Measurements from ENCODE around the gene USP17L19. TPM values are rescaled to one million over a fixed set of nuclear protein-coding genes. Genes with fewer than 3 reads are reported as not detected.
"Not testable (repeated sequence)": the region's sequence is repeated elsewhere in the genome, so short reads cannot be mapped to it uniquely, and the experiment has no call there.

USP17L19 gene
- total RNA-seq (2014; rRNA removed; shearing (Covaris generic)) = not detected in 2 replicates

- not testable (repeated sequence) for DNase-seq (ENCODE audit: low spot score)
Measured at GRCh38 chr4:9253078-9253477, at the start of gene USP17L19. USP17L19 (plus strand) TSS chr4:9253378; CDS start chr4:9253378, 0 bp downstream.

- DNase-seq (ENCODE audit: low spot score) = not testable (repeated sequence)
Measured at GRCh38 chr4:9210357-9210756, 42.8 kb upstream of the USP17L19 start, which contains the start of gene USP17L10. USP17L10 (plus strand) TSS chr4:9210657; CDS start chr4:9210657, 0 bp downstream.

GRCh38 chr4:9214701-9215100, 38.5 kb upstream of the USP17L19 start:
- not testable (repeated sequence) for DNase-seq (ENCODE audit: low spot score)

GRCh38 chr4:9215105-9215504, 38.1 kb upstream of the USP17L19 start, which contains the start of gene USP17L11:
USP17L11 (plus strand) TSS chr4:9215405; CDS start chr4:9215405, 0 bp downstream.
- DNase-seq (ENCODE audit: low spot score) = not testable (repeated sequence)

GRCh38 chr4:9219852-9220251, 33.3 kb upstream of the USP17L19 start, which contains the start of gene USP17L12:
USP17L12 (plus strand) TSS chr4:9220152; CDS start chr4:9220152, 0 bp downstream.
- not testable (repeated sequence) for DNase-seq (ENCODE audit: low spot score)

GRCh38 chr4:9224596-9224995, 28.6 kb upstream of the USP17L19 start, which contains the start of gene USP17L13:
USP17L13 (plus strand) TSS chr4:9224896; CDS start chr4:9224896, 0 bp downstream.
- DNase-seq (ENCODE audit: low spot score) = not testable (repeated sequence)

GRCh38 chr4:9230249-9230648, 22.9 kb upstream of the USP17L19 start:
- not testable (repeated sequence) for DNase-seq (ENCODE audit: low spot score)

- not testable (repeated sequence) for DNase-seq (ENCODE audit: low spot score)
Measured at GRCh38 chr4:9234085-9234484, 19.1 kb upstream of the USP17L19 start, which contains the start of gene USP17L15. USP17L15 (plus strand) TSS chr4:9234385; CDS start chr4:9234385, 0 bp downstream.

- DNase-seq (ENCODE audit: low spot score) = not testable (repeated sequence)
Measured at GRCh38 chr4:9238461-9238860, 14.7 kb upstream of the USP17L19 start.

GRCh38 chr4:9243579-9243978, 9.6 kb upstream of the USP17L19 start, which contains the start of gene USP17L17:
USP17L17 (plus strand) TSS chr4:9243879; CDS start chr4:9243879, 0 bp downstream.
- not testable (repeated sequence) for DNase-seq (ENCODE audit: low spot score)

GRCh38 chr4:9247953-9248680, 5.1 kb upstream of the USP17L19 start, which contains the start of gene USP17L18:
USP17L18 (plus strand) TSS chr4:9248630; CDS start chr4:9248630, 0 bp downstream.
- not testable (repeated sequence) for DNase-seq (ENCODE audit: low spot score)

- DNase-seq (ENCODE audit: low spot score) = not testable (repeated sequence)
Measured at GRCh38 chr4:9257824-9258223, 4.6 kb downstream of the USP17L19 start, which contains the start of gene USP17L20. USP17L20 (plus strand) TSS chr4:9258124; CDS start chr4:9258124, 0 bp downstream.

- DNase-seq (ENCODE audit: low spot score) = not testable (repeated sequence)
Measured at GRCh38 chr4:9262572-9262971, 9.4 kb downstream of the USP17L19 start, which contains the start of gene USP17L21. USP17L21 (plus strand) TSS chr4:9262872; CDS start chr4:9262872, 0 bp downstream.

GRCh38 chr4:9267319-9267718, 14.1 kb downstream of the USP17L19 start, which contains the start of gene USP17L22:
USP17L22 (plus strand) TSS chr4:9267619; CDS start chr4:9267619, 0 bp downstream.
- not testable (repeated sequence) for DNase-seq (ENCODE audit: low spot score)

- DNase-seq (ENCODE audit: low spot score) = not testable (repeated sequence)
Measured at GRCh38 chr4:9271719-9272118, 18.5 kb downstream of the USP17L19 start.

Other genes starting within 250 kb of the USP17L19 start
- gene FAM90A26, start 83.0 kb upstream of the USP17L19 start, total RNA-seq (2014; rRNA removed; shearing (Covaris generic)) = not detected in 2 replicates
- not detected in 2 replicates for gene USP17L10, start 42.7 kb upstream of the USP17L19 start, total RNA-seq (2014; rRNA removed; shearing (Covaris generic))
- not detected in 2 replicates for gene USP17L11, start 38.0 kb upstream of the USP17L19 start, total RNA-seq (2014; rRNA removed; shearing (Covaris generic))
- gene USP17L12, start 33.2 kb upstream of the USP17L19 start, total RNA-seq (2014; rRNA removed; shearing (Covaris generic)) = not detected in 2 replicates
- not detected in 2 replicates for gene USP17L13, start 28.5 kb upstream of the USP17L19 start, total RNA-seq (2014; rRNA removed; shearing (Covaris generic))
- gene USP17L15, start 19.0 kb upstream of the USP17L19 start, total RNA-seq (2014; rRNA removed; shearing (Covaris generic)) = not detected in 2 replicates
- gene USP17L17, start 9.5 kb upstream of the USP17L19 start, total RNA-seq (2014; rRNA removed; shearing (Covaris generic)) = not detected in 2 replicates
- gene USP17L18, start 4.7 kb upstream of the USP17L19 start, total RNA-seq (2014; rRNA removed; shearing (Covaris generic)) = not detected in 2 replicates
- gene USP17L20, start 4.7 kb downstream of the USP17L19 start, total RNA-seq (2014; rRNA removed; shearing (Covaris generic)) = not detected in 2 replicates
- not detected in 2 replicates for gene USP17L21, start 9.5 kb downstream of the USP17L19 start, total RNA-seq (2014; rRNA removed; shearing (Covaris generic))
- not detected in 2 replicates for gene USP17L22, start 14.2 kb downstream of the USP17L19 start, total RNA-seq (2014; rRNA removed; shearing (Covaris generic))
- not detected in 2 replicates for gene USP17L24, start 71.8 kb downstream of the USP17L19 start, total RNA-seq (2014; rRNA removed; shearing (Covaris generic))
- not detected in 2 replicates for gene USP17L25, start 76.5 kb downstream of the USP17L19 start, total RNA-seq (2014; rRNA removed; shearing (Covaris generic))
- gene USP17L26, start 81.3 kb downstream of the USP17L19 start, total RNA-seq (2014; rRNA removed; shearing (Covaris generic)) = not detected in 2 replicates
- not detected in 2 replicates for gene USP17L5, start 86.0 kb downstream of the USP17L19 start, total RNA-seq (2014; rRNA removed; shearing (Covaris generic))
- not detected in 2 replicates for gene USP17L27, start 90.8 kb downstream of the USP17L19 start, total RNA-seq (2014; rRNA removed; shearing (Covaris generic))
- gene USP17L28, start 95.5 kb downstream of the USP17L19 start, total RNA-seq (2014; rRNA removed; shearing (Covaris generic)) = not detected in 2 replicates
- gene USP17L29, start 100.3 kb downstream of the USP17L19 start, total RNA-seq (2014; rRNA removed; shearing (Covaris generic)) = not detected in 2 replicates
- not detected in 2 replicates for gene USP17L30, start 109.8 kb downstream of the USP17L19 start, total RNA-seq (2014; rRNA removed; shearing (Covaris generic))
- not detected in 2 replicates for gene DEFB131A, start 191.0 kb downstream of the USP17L19 start, total RNA-seq (2014; rRNA removed; shearing (Covaris generic))

Measured in A172 (cell line).